SK-N-SH (cell line): ENCODE results near the gene SND1. TPM values are rescaled to one million over a fixed set of nuclear protein-coding genes. Genes with fewer than 3 reads are reported as not detected.

Experiments
- CTCF ChIA-PET: fragments of 300-600, 350-600 bp; formaldehyde crosslinking; extraction: SDS; loops from one replicate; lab custom pipeline; 2021; lab: Yijun Ruan, JAX
- POLR2A ChIA-PET: fragments of 350-600 bp; sonication (Branson Sonifier 250); formaldehyde crosslinking; extraction: SDS; loops from one replicate; lab custom pipeline; 2020; ENCODE audit warnings: antibody characterized with exemption, inconsistent platforms; lab: Yijun Ruan, JAX
- DNase-seq: peaks from one replicate; pipeline ENCODE4 v3.0.0; 2012
- H2AFZ ChIP-seq: fragments of 200-600 bp; sonication (generic); 2 replicates; pipeline ENCODE4 v1.8.1; 2016; ENCODE audit warnings: antibody characterized with exemption, mild to moderate bottlenecking, low read depth
- H3F3A ChIP-seq: fragments of 200-600 bp; sonication (generic); replicated peaks from 2 replicates; pipeline ENCODE3; 2016; ENCODE audit warnings: antibody characterized with exemption, mild to moderate bottlenecking; ENCODE audit not compliant: insufficient read depth
- H3K27ac ChIP-seq, 2 experiments: fragments of 200-500 bp in 1 of 2; fragments of 200-600 bp in 1 of 2; sonication (Bioruptor generic) in 1 of 2; sonication (generic), shearing (Covaris generic) in 1 of 2; 2 replicates each; pipeline versions ENCODE4 v1.5.1 to v1.6.1; 2014 to 2016; ENCODE audit warnings: low read depth in 2 of 2, inconsistent platforms in 1 of 2, low read length in 1 of 2, mild to moderate bottlenecking in 1 of 2, mixed read lengths in 1 of 2
- H3K27me3 ChIP-seq: fragments of 200-600 bp; sonication (generic), shearing (Covaris generic); 2 replicates; pipeline ENCODE4 v1.6.1; 2016; ENCODE audit warnings: mixed run types; ENCODE audit not compliant: insufficient read depth
- H3K36me3 ChIP-seq, 2 experiments: fragments of 200-500 bp in 1 of 2; fragments of 200-600 bp in 1 of 2; sonication (Bioruptor generic) in 1 of 2; sonication (generic) in 1 of 2; replicated peaks in 1 of 2; 2 replicates each; pipeline versions ENCODE3 to v1.5.1; 2014 to 2016; ENCODE audit warnings: low read length in 1 of 2, mild to moderate bottlenecking in 1 of 2; ENCODE audit not compliant: insufficient read depth in 2 of 2, control insufficient read depth in 1 of 2
- H3K4me1 ChIP-seq, 2 experiments: fragments of 200-500 bp in 1 of 2; fragments of 200-600 bp in 1 of 2; sonication (Bioruptor generic) in 1 of 2; sonication (generic), shearing (Covaris generic) in 1 of 2; 2 replicates each; pipeline versions ENCODE4 v1.5.1 to v1.6.1; 2014 to 2016; ENCODE audit warnings: low read depth in 1 of 2, low read length in 1 of 2, mixed run types in 1 of 2; ENCODE audit not compliant: insufficient read depth in 2 of 2, control insufficient read depth in 1 of 2
- H3K4me2 ChIP-seq: fragments of 200-600 bp; sonication (generic), shearing (Covaris generic); 2 replicates; pipeline ENCODE4 v1.6.1; 2017; ENCODE audit warnings: mixed run types
- H3K4me3 ChIP-seq, 2 experiments: fragments of 200-500 bp in 1 of 2; fragments of 200-600 bp in 1 of 2; sonication (Bioruptor generic) in 1 of 2; sonication (generic), shearing (Covaris generic) in 1 of 2; 2 replicates each; pipeline versions ENCODE4 v1.5.1 to v1.8.1; 2014 to 2016; ENCODE audit warnings: low read depth in 2 of 2, inconsistent platforms in 1 of 2, low read length in 1 of 2, mild to moderate bottlenecking in 1 of 2, mixed read lengths in 1 of 2, moderate library complexity in 1 of 2
- H3K79me2 ChIP-seq: fragments of 200-600 bp; sonication (generic); 2 replicates; pipeline ENCODE4 v1.8.1; 2017; ENCODE audit warnings: mild to moderate bottlenecking; ENCODE audit not compliant: insufficient read depth
- H3K9ac ChIP-seq: fragments of 200-600 bp; sonication (generic); 2 replicates; pipeline ENCODE4 v1.6.1; 2017; ENCODE audit warnings: mixed run types
- H3K9me2 ChIP-seq: fragments of 200-600 bp; sonication (generic); 2 replicates; pipeline ENCODE4 v1.6.1; 2017; ENCODE audit warnings: mixed run types
- H3K9me3 ChIP-seq: fragments of 200-600 bp; sonication (generic); 2 replicates; pipeline ENCODE4 v1.6.1; 2017; ENCODE audit warnings: mixed run types, mild to moderate bottlenecking, moderate library complexity
- H4K20me1 ChIP-seq: fragments of 200-600 bp; sonication (generic); 2 replicates; pipeline ENCODE4 v1.6.1; 2017; ENCODE audit warnings: mild to moderate bottlenecking, mixed run types; ENCODE audit not compliant: insufficient read depth
- CHD2 ChIP-seq: fragments of 150-350 bp; IDR thresholded peaks from 2 replicates; pipeline ENCODE4 v1.6.1; 2018; ENCODE audit warnings: low read length; ENCODE audit not compliant: partially characterized antibody
- ELF1 ChIP-seq: IDR thresholded peaks from 2 replicates; pipeline ENCODE4 v1.4.0; 2012
- EP300 ChIP-seq, 2 experiments: IDR thresholded peaks; 2 replicates each; pipeline versions ENCODE4 v1.4.0 to v1.6.1; 2012; ENCODE audit warnings: borderline replicate concordance in 1 of 2, low read depth in 1 of 2, low read length in 1 of 2
- EZH2phosphoT487 ChIP-seq: fragments of 200-600 bp; sonication (generic); IDR thresholded peaks from 2 replicates; pipeline ENCODE4 v1.6.1; 2017; ENCODE audit warnings: low read depth, mixed run types, mild to moderate bottlenecking, antibody characterized with exemption, moderate library complexity, borderline replicate concordance
- FOSL2 ChIP-seq: IDR thresholded peaks from 2 replicates; pipeline ENCODE4 v1.4.0; 2012; ENCODE audit warnings: low read depth, mild to moderate bottlenecking, moderate library complexity, borderline replicate concordance
- FOXJ3 ChIP-seq: sonication (generic); formaldehyde crosslinking; IDR thresholded peaks from 2 replicates; pipeline ENCODE4 v1.5.1; 2020; ENCODE audit warnings: mild to moderate bottlenecking, missing genetic modification reagents
- GABPA ChIP-seq: IDR thresholded peaks from 2 replicates; pipeline ENCODE4 v1.4.0; 2012; ENCODE audit warnings: low read depth, mild to moderate bottlenecking
- GATA2 ChIP-seq: sonication (generic); formaldehyde crosslinking; IDR thresholded peaks from 2 replicates; pipeline ENCODE4 v1.5.0; 2020; ENCODE audit warnings: mild to moderate bottlenecking, missing genetic modification reagents
- IRF3 ChIP-seq: fragments of 150-350 bp; IDR thresholded peaks from 2 replicates; pipeline ENCODE4 v1.6.1; 2016; ENCODE audit warnings: mild to moderate bottlenecking, low read depth, low read length
- JUND ChIP-seq: IDR thresholded peaks from 2 replicates; pipeline ENCODE4 v1.4.0; 2012
- MXI1 ChIP-seq: IDR thresholded peaks from 2 replicates; pipeline ENCODE4 v1.6.1; 2012; ENCODE audit warnings: mild to moderate bottlenecking, low read depth, low read length, improper control_type of control experiment
- NRF1 ChIP-seq: IDR thresholded peaks from 2 replicates; pipeline ENCODE4 v1.6.1; 2012; ENCODE audit warnings: low read depth, mild to moderate bottlenecking, low read length
- RAD21 ChIP-seq: IDR thresholded peaks from 2 replicates; pipeline ENCODE4 v1.6.1; 2012; ENCODE audit warnings: mild to moderate bottlenecking, low read length
- RFX5 ChIP-seq: IDR thresholded peaks from 2 replicates; pipeline ENCODE4 v1.6.1; 2012; ENCODE audit warnings: mild to moderate bottlenecking, improper control_type of control experiment, low read length
- SIN3A ChIP-seq: IDR thresholded peaks from 2 replicates; pipeline ENCODE4 v1.6.1; 2012; ENCODE audit warnings: low read depth, mild to moderate bottlenecking, low read length, moderate library complexity, borderline replicate concordance
- YY1 ChIP-seq: IDR thresholded peaks from 2 replicates; pipeline ENCODE4 v1.4.0; 2012; ENCODE audit warnings: low read depth, mild to moderate bottlenecking
- ZBTB33 ChIP-seq: IDR thresholded peaks from 2 replicates; pipeline ENCODE4 v1.4.0; 2012; ENCODE audit warnings: low read depth, borderline replicate concordance
- WGBS: methylation state at CpG from one replicate; pipeline ENCODE4 v1.1.6; 2017; ENCODE audit warnings: low lambda C conversion rate; 5-methylcytosine and 5-hydroxymethylcytosine counted together
- polyA plus RNA-seq, 3 experiments: library from polyadenylated mRNA; depleted of rRNA; stranded (reverse); fragments of >200 nt; gene quantifications; 2 replicates each; pipeline ENCODE4 v1.2.3, GENCODE V29; 2012

SND1 gene
- polyA plus RNA-seq, 1 of the 3 experiments (the other 2 are of a cell fraction): 165 TPM

- TF ChIP-seq IRF3 (no peak), JUND (no peak), NRF1 (no peak), GABPA (no peak), YY1 (no peak), ZBTB33 (no peak), SIN3A (no peak), FOSL2 (no peak)
- Histone ChIP-seq H3K4me1 (peaks cover 4 to 7% of the 10 kb centered on the region in 2 experiments; a peak in 2 of 4 replicates), H3K9me2 (no peaks in the 10 kb centered on the region), H3K4me2 (no peak overlapping the region), H3K9ac (no peak overlapping the region), H3K27me3 (peaks cover 35% of the 10 kb centered on the region; the same call in 1 of the 2 replicates), H3K9me3 (no peaks in the 10 kb centered on the region), H2AFZ (no peak overlapping the region), H3K79me2 (no peaks in the 10 kb centered on the region), H4K20me1 (no peaks in the 10 kb centered on the region), H3K36me3 (no peaks in the 10 kb centered on the region), H3K4me3 (no peak overlapping the region), H3K27ac (no peak overlapping the region), H3F3A (no peaks in the 10 kb centered on the region)
- DNase-seq: no peak
- POLR2A ChIA-PET: no interaction called here
- 39% methylated on average over 2 of the region's 2 CpGs for WGBS
- CTCF ChIA-PET: interaction anchor here (1.6 to 6.3 kb wide), 2 partner anchors 78 to 423 kb away, joined by 3 to 25 read pairs; no protein-coding TSS in a partner anchor
Observed at GRCh38 chr7:128131115-128131514, 479.1 kb downstream of the SND1 start.

GRCh38 chr7:128131731-128132130 lies 479.7 kb downstream of the SND1 start:
- H3K9me2 ChIP-seq: no peaks in the 10 kb centered on the region
- no peak overlapping the region for H3K27ac ChIP-seq
- H3K4me3 ChIP-seq: no peak overlapping the region
- WGBS: 64% methylated on average over 4 of the region's 4 CpGs
- no peaks in the 10 kb centered on the region for H3K9me3 ChIP-seq
- H2AFZ ChIP-seq: no peak overlapping the region
- peaks cover 35% of the 10 kb centered on the region; the same call in 1 of the 2 replicates for H3K27me3 ChIP-seq
- H3K4me1 ChIP-seq: peaks cover 4 to 10% of the 10 kb centered on the region in 2 experiments; a peak in 2 of 4 replicates
- POLR2A ChIA-PET: no interaction called here
- no peaks in the 10 kb centered on the region for H3F3A ChIP-seq
- TF ChIP-seq RFX5 (no peak), CHD2 (no peak), FOSL2 (no peak), EP300 (IDR thresholded peaks at IDR 0.05; ENCODE audit: borderline replicate concordance in 1 of 2, low read depth in 1 of 2, low read length in 1 of 2) (no peak), ZBTB33 (no peak), GATA2 (CRISPR knock-in tag) (no peak), FOXJ3 (CRISPR knock-in tag) (no peak), ELF1 (no peak), EZH2phosphoT487 (no peak), MXI1 (no peak), GABPA (no peak), IRF3 (no peak), RAD21 (no peak)
- H3K4me2 ChIP-seq: no peak overlapping the region
- no peaks in the 10 kb centered on the region for H3K79me2 ChIP-seq
- H3K9ac ChIP-seq: no peak overlapping the region
- H4K20me1 ChIP-seq: no peaks in the 10 kb centered on the region
- no peaks in the 10 kb centered on the region for H3K36me3 ChIP-seq
- CTCF ChIA-PET: interaction anchor here (1.6 to 6.3 kb wide), 2 partner anchors 78 to 423 kb away, joined by 3 to 25 read pairs; no protein-coding TSS in a partner anchor
- DNase-seq: no peak
